A549 (cell line): ENCODE results near the gene DHX15.

Experiments
- EP300 ChIP-seq, 2 experiments: fragments of >200 bp; sonication (Bioruptor Twin); formaldehyde crosslinking; IDR thresholded peaks; 2 replicates in 1 of 2; 3 replicates in 1 of 2; pipeline ENCODE4 v1.6.1; 2016 to 2017
- ESRRA ChIP-seq: fragments of 150-350 bp; IDR thresholded peaks from 2 replicates; pipeline ENCODE4 v1.6.1; 2014; ENCODE audit warnings: mild to moderate bottlenecking, low read length, borderline replicate concordance
- RCOR1 ChIP-seq: fragments of 150-350 bp; IDR thresholded peaks from 2 replicates; pipeline ENCODE4 v1.6.1; 2014; ENCODE audit warnings: antibody characterized with exemption, low read length, low read depth
- TF ChIP-seq, protein P1 (sequence below): fragments of >200 bp; sonication (Bioruptor Twin); formaldehyde crosslinking; IDR thresholded peaks from 3 replicates; pipeline ENCODE4 v1.5.1; 2016
- TF ChIP-seq, protein P2 (sequence below): fragments of 450-650 bp; IDR thresholded peaks from 2 replicates; pipeline ENCODE4 v1.6.1; 2014; ENCODE audit warnings: antibody characterized with exemption

DNA sequence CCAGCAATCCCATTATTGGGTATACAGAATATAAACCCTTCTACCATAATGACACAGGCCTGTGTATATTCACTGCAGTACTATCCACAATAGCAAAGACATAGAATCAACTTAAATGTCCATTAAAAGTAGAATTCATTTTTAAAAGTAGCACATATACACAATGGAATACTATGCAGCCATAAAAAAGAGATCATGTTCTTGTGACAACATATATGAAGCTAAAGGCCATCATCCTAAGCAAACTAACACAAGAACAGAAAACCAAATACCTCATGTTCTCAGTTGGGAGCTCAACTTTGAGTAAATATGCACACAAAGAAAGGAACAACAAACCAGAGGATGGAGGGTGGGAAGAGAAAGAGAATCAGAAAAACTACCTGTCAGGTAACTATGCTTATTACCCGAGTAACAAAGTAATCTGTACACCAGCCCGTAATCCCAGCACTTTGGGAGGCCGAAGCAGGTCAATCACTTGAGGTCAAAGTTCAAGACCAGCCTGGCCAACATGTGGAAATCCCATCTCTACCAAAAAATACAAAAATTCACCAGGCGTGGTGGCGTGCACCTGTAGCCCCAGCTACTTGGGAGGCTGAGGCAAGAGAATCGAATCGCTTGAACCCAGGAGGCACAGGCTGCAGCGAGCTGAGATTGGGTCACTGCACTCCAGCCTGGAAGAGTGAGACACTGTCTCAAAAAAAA lies 22.8 kb downstream of the DHX15 start:
- no peak for TF ChIP-seq EP300 (IDR thresholded peaks at IDR 0.05)
- TF ChIP-seq ESRRA: no peak
- TF ChIP-seq, protein P1, sequence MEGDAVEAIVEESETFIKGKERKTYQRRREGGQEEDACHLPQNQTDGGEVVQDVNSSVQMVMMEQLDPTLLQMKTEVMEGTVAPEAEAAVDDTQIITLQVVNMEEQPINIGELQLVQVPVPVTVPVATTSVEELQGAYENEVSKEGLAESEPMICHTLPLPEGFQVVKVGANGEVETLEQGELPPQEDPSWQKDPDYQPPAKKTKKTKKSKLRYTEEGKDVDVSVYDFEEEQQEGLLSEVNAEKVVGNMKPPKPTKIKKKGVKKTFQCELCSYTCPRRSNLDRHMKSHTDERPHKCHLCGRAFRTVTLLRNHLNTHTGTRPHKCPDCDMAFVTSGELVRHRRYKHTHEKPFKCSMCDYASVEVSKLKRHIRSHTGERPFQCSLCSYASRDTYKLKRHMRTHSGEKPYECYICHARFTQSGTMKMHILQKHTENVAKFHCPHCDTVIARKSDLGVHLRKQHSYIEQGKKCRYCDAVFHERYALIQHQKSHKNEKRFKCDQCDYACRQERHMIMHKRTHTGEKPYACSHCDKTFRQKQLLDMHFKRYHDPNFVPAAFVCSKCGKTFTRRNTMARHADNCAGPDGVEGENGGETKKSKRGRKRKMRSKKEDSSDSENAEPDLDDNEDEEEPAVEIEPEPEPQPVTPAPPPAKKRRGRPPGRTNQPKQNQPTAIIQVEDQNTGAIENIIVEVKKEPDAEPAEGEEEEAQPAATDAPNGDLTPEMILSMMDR: no peak
- TF ChIP-seq, protein P2, sequence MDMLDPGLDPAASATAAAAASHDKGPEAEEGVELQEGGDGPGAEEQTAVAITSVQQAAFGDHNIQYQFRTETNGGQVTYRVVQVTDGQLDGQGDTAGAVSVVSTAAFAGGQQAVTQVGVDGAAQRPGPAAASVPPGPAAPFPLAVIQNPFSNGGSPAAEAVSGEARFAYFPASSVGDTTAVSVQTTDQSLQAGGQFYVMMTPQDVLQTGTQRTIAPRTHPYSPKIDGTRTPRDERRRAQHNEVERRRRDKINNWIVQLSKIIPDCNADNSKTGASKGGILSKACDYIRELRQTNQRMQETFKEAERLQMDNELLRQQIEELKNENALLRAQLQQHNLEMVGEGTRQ: no peak
- TF ChIP-seq RCOR1: no peak
